HG03439 (cell line): ENCODE results near the gene DIP2C.
"Not testable (repeated sequence)": the region's sequence is repeated elsewhere in the genome, so short reads cannot be mapped to it uniquely, and the experiment has no call there.

Experiments used
- ATAC-seq: cut with Tn5 transposase; IDR thresholded peaks from one replicate; pipeline ENCODE4 v1.9.1; 2021; ENCODE audit warnings: mild to moderate bottlenecking, moderate library complexity; ENCODE audit not compliant: unreplicated experiment

Gene DIP2C

GRCh38 chr10:436911-437665, 252.4 kb downstream of the DIP2C start:
- ATAC-seq: no peak

GRCh38 chr10:436013-436697, 253.3 kb downstream of the DIP2C start:
- no peak for ATAC-seq

- no peak for ATAC-seq
Observed at GRCh38 chr10:435397-435796, 254.1 kb downstream of the DIP2C start.

GRCh38 chr10:429696-430095, 259.8 kb downstream of the DIP2C start:
- ATAC-seq: no peak

- no peak for ATAC-seq
Observed at GRCh38 chr10:427761-428519, 261.5 kb downstream of the DIP2C start.

GRCh38 chr10:425365-425764, 264.1 kb downstream of the DIP2C start:
- not testable (repeated sequence) for ATAC-seq

GRCh38 chr10:424724-425123, 264.7 kb downstream of the DIP2C start:
- ATAC-seq: not testable (repeated sequence)

- no peak for ATAC-seq
Observed at GRCh38 chr10:423178-423577, 266.3 kb downstream of the DIP2C start.

- no peak for ATAC-seq
Observed at GRCh38 chr10:422675-423074, 266.8 kb downstream of the DIP2C start.

GRCh38 chr10:422241-422640, 267.2 kb downstream of the DIP2C start:
- ATAC-seq: no peak

- no peak for ATAC-seq
Observed at GRCh38 chr10:421170-421569, 268.3 kb downstream of the DIP2C start.

GRCh38 chr10:420154-421121, 269.0 kb downstream of the DIP2C start:
- ATAC-seq: no peak

- ATAC-seq: no peak
Observed at GRCh38 chr10:418894-419293, 270.6 kb downstream of the DIP2C start.

GRCh38 chr10:418226-418625, 271.2 kb downstream of the DIP2C start:
- ATAC-seq: no peak

GRCh38 chr10:416091-416515, 273.4 kb downstream of the DIP2C start:
- ATAC-seq: no peak

- no peak for ATAC-seq
Observed at GRCh38 chr10:413662-414071, 275.8 kb downstream of the DIP2C start.

GRCh38 chr10:412109-412508, 277.4 kb downstream of the DIP2C start:
- ATAC-seq: peak; percentile 70

GRCh38 chr10:411603-412002, 277.9 kb downstream of the DIP2C start:
- ATAC-seq: no peak

GRCh38 chr10:409408-410040, 279.9 kb downstream of the DIP2C start:
- no peak for ATAC-seq

GRCh38 chr10:408236-408635, 281.2 kb downstream of the DIP2C start:
- no peak for ATAC-seq
